GM23338 (cell line): Measurements from ENCODE around the gene COPE. TPM values are rescaled to one million over a fixed set of nuclear protein-coding genes. Genes with fewer than 3 reads are reported as not detected.

Experiments
- ATAC-seq: fragments of 200-7000 bp; cut with Tn5 transposase; 3 replicates; pipeline ENCODE4 v1.9.1; 2020
- DNase-seq: peaks from one replicate; pipeline ENCODE4 v3.0.0-alpha.2; 2015; ENCODE audit warnings: low spot score
- H2AFZ ChIP-seq: fragments of 200-600 bp; sonication (generic); 2 replicates; pipeline ENCODE4 v1.8.0; 2016; ENCODE audit warnings: antibody characterized with exemption, mild to moderate bottlenecking, moderate library complexity
- H3F3A ChIP-seq: fragments of 200-600 bp; sonication (generic); replicated peaks from 2 replicates; pipeline ENCODE4 v1.8.0; 2017; ENCODE audit warnings: antibody characterized with exemption, mixed run types, low read depth
- H3K27ac ChIP-seq: fragments of 200-600 bp; sonication (generic); 2 replicates; pipeline ENCODE4 v1.6.1; 2016; ENCODE audit warnings: low read depth
- H3K27me3 ChIP-seq: fragments of 200-600 bp; sonication (generic); 2 replicates; pipeline ENCODE4 v1.8.0; 2016; ENCODE audit warnings: mild to moderate bottlenecking, mixed run types, moderate library complexity; ENCODE audit not compliant: insufficient read depth
- H3K36me3 ChIP-seq: fragments of 200-600 bp; sonication (generic); 2 replicates; pipeline ENCODE4 v1.8.0; 2016; ENCODE audit warnings: mild to moderate bottlenecking; ENCODE audit not compliant: insufficient read depth
- H3K4me1 ChIP-seq: fragments of 200-600 bp; sonication (generic); 2 replicates; pipeline ENCODE4 v1.8.0; 2016; ENCODE audit warnings: mild to moderate bottlenecking, moderate library complexity; ENCODE audit not compliant: insufficient read depth
- H3K4me2 ChIP-seq: fragments of 200-600 bp; sonication (generic); 2 replicates; pipeline ENCODE4 v1.7.1; 2017; ENCODE audit warnings: mixed run types
- H3K4me3 ChIP-seq: fragments of 200-600 bp; sonication (generic); 2 replicates; pipeline ENCODE4 v1.6.1; 2016; ENCODE audit warnings: mixed run types
- H3K79me2 ChIP-seq: fragments of 200-600 bp; sonication (generic); replicated peaks from 2 replicates; pipeline ENCODE4 v1.8.0; 2017; ENCODE audit warnings: mild to moderate bottlenecking; ENCODE audit not compliant: insufficient read depth
- H3K9me2 ChIP-seq: fragments of 200-600 bp; sonication (generic); 2 replicates; pipeline ENCODE4 v1.8.0; 2017; ENCODE audit not compliant: insufficient read depth
- H4K20me1 ChIP-seq: fragments of 200-600 bp; sonication (generic); replicated peaks from 2 replicates; pipeline ENCODE4 v1.8.0; 2017; ENCODE audit warnings: mild to moderate bottlenecking; ENCODE audit not compliant: insufficient read depth
- H3K27ac Mint-ChIP-seq: 2 replicates; pipeline ENCODE4 v1.8.0; 2020; ENCODE audit warnings: inconsistent platforms, mild to moderate bottlenecking, moderate library complexity, mixed read lengths
- H3K27me3 Mint-ChIP-seq: 3 replicates; pipeline ENCODE4 v1.8.0; 2022; ENCODE audit warnings: low read depth, mild to moderate bottlenecking, moderate library complexity, mixed read lengths, inconsistent platforms; ENCODE audit not compliant: insufficient read depth, poor library complexity
- H3K36me3 Mint-ChIP-seq: 3 replicates; pipeline ENCODE4 v1.8.0; 2021; ENCODE audit warnings: low read depth, mild to moderate bottlenecking, inconsistent platforms, moderate library complexity, mixed read lengths
- H3K4me1 Mint-ChIP-seq: 3 replicates; pipeline ENCODE4 v1.8.0; 2020; ENCODE audit warnings: mild to moderate bottlenecking, inconsistent platforms, mixed read lengths
- H3K4me3 Mint-ChIP-seq: 3 replicates; pipeline ENCODE4 v1.8.0; 2021; ENCODE audit warnings: moderate library complexity, mild to moderate bottlenecking, inconsistent platforms, mixed read lengths
- H3K9me3 Mint-ChIP-seq: 3 replicates; pipeline ENCODE4 v1.8.0; 2020; ENCODE audit warnings: moderate library complexity, mild to moderate bottlenecking, inconsistent platforms, mixed read lengths
- EZH2 ChIP-seq: fragments of 200-600 bp; sonication (generic); IDR thresholded peaks from one replicate; pipeline ENCODE4 v1.8.0; 2017; ENCODE audit warnings: antibody characterized with exemption, mild to moderate bottlenecking, low read depth; ENCODE audit not compliant: unreplicated experiment
- EZH2phosphoT487 ChIP-seq: fragments of 200-600 bp; sonication (generic); IDR thresholded peaks from one replicate; pipeline ENCODE4 v1.8.1; 2018; ENCODE audit warnings: antibody characterized with exemption; ENCODE audit not compliant: unreplicated experiment
- POLR2AphosphoS5 ChIP-seq: IDR thresholded peaks from 2 replicates; pipeline ENCODE4 v1.6.1; 2016; ENCODE audit warnings: antibody characterized with exemption, low read depth
- STAT1 ChIP-seq: IDR thresholded peaks from one replicate; pipeline ENCODE4 v1.6.1; 2016; ENCODE audit warnings: antibody characterized with exemption; ENCODE audit not compliant: unreplicated experiment
- polyA plus RNA-seq: library from polyadenylated mRNA; unstranded; fragments of >200 nt; fragmentation: Nextera tagmentation; extraction: Ambion mirVana; gene quantifications from 2 replicates; pipeline ENCODE4 v1.2.1, GENCODE V29; 2016
- total RNA-seq: library from RNA; depleted of rRNA; stranded (reverse); fragments of >200 nt; shearing (Covaris generic); gene quantifications from 2 replicates; pipeline ENCODE4 v1.2.3, GENCODE V29; 2014
- TF ChIP-seq, protein P1 (sequence below), 2 experiments: fragments of 200-600 bp in 1 of 2; sonication (generic) in 1 of 2; conservative IDR thresholded peaks; 2 replicates each; pipeline versions ENCODE4 v1.5.1 to v1.6.1; 2016 to 2017; ENCODE audit warnings: antibody characterized with exemption in 2 of 2, low read depth in 2 of 2, mild to moderate bottlenecking in 2 of 2, moderate library complexity in 1 of 2
- TF ChIP-seq, protein P2 (sequence below): fragments of 250-450 bp; sonication (Bioruptor Pico); IDR thresholded peaks from 2 replicates; pipeline ENCODE4 v1.5.0; 2020; ENCODE audit warnings: mild to moderate bottlenecking, moderate library complexity

COPE gene
- total and polyA plus RNA-seq, 2 experiments from 2014 or later = 263 TPM

DNA sequence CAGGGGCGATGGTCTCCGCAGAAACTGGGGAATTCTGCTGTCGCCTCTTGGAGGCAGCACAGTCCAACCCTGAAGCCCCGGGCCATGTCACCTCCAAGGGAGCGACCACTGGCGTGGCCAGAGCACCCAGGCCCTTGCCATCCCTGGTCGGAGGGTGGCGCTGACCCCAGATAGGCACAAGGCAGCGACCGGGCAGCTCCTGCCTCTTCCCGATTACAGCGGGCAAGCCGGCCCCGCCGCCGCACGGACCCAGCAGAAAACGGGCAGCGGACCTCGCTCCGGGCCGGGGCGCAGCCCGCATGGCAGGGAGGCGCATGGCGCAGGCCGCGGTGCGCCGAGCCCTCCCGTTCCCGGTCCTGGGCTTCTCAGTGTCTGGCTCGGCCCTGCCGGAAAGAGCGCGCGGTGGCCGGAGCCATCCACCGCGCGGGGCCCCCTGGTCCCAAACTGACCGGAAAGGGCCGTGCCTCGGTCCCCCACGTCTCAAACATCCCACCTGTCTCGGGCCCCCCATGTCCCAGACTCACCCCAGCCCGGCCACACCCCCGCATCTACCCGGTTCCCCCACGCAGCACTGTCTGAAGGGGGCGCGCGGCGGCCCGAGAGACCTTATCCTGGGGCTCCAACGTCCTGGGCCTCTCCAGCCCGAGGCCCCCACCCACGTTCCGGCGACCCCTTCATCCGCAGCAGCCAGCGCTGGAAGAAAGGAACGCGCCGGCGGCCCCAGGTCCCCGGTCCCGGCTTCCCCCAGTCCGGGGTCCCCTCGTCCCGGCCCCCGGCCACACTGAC lies 24.0 kb downstream of the COPE start:
- peaks cover 24% of the 10 kb centered on the region for H3K27me3 ChIP-seq
- Mint-ChIP-seq H3K4me3 (peak overlapping the region; percentile 85), H3K36me3 (peaks cover 3% of the 10 kb centered on the region; the same call in 1 of the 3 replicates), H3K27ac (no peak overlapping the region), H3K4me1 (no peaks in the 10 kb centered on the region), H3K9me3 (no peaks in the 10 kb centered on the region), H3K27me3 (peaks cover 25% of the 10 kb centered on the region)
- peak; percentile 79 for DNase-seq
- H3K79me2 ChIP-seq = no peaks in the 10 kb centered on the region
- H3K36me3 ChIP-seq = no peaks in the 10 kb centered on the region; the same call in 1 of the 2 replicates
- H3K4me2 ChIP-seq = peak overlapping the region; percentile 86
- H3K4me1 ChIP-seq = no peaks in the 10 kb centered on the region; the same call in 1 of the 2 replicates
- peak overlapping the region; percentile 74 for H2AFZ ChIP-seq
- peaks cover 2% of the 10 kb centered on the region; the same call in 1 of the 2 replicates for H3F3A ChIP-seq
- ATAC-seq = peak; percentile 75
- H4K20me1 ChIP-seq = no peaks in the 10 kb centered on the region; the same call in none of the 2 replicates
- TF ChIP-seq EZH2phosphoT487 = no peak
- 0 out of 2 replicates have a peak, but pooled peaks have one; percentile 36 for TF ChIP-seq POLR2AphosphoS5
- TF ChIP-seq, protein P1, sequence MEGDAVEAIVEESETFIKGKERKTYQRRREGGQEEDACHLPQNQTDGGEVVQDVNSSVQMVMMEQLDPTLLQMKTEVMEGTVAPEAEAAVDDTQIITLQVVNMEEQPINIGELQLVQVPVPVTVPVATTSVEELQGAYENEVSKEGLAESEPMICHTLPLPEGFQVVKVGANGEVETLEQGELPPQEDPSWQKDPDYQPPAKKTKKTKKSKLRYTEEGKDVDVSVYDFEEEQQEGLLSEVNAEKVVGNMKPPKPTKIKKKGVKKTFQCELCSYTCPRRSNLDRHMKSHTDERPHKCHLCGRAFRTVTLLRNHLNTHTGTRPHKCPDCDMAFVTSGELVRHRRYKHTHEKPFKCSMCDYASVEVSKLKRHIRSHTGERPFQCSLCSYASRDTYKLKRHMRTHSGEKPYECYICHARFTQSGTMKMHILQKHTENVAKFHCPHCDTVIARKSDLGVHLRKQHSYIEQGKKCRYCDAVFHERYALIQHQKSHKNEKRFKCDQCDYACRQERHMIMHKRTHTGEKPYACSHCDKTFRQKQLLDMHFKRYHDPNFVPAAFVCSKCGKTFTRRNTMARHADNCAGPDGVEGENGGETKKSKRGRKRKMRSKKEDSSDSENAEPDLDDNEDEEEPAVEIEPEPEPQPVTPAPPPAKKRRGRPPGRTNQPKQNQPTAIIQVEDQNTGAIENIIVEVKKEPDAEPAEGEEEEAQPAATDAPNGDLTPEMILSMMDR (conservative IDR thresholded peaks at IDR 0.05; ENCODE audit: low read depth in 2 of 2) = peak; percentile 49 to 82
- H3K9me2 ChIP-seq = no peaks in the 10 kb centered on the region
- no peak overlapping the region for H3K27ac ChIP-seq
- H3K4me3 ChIP-seq = peak overlapping the region; percentile 75

DNA sequence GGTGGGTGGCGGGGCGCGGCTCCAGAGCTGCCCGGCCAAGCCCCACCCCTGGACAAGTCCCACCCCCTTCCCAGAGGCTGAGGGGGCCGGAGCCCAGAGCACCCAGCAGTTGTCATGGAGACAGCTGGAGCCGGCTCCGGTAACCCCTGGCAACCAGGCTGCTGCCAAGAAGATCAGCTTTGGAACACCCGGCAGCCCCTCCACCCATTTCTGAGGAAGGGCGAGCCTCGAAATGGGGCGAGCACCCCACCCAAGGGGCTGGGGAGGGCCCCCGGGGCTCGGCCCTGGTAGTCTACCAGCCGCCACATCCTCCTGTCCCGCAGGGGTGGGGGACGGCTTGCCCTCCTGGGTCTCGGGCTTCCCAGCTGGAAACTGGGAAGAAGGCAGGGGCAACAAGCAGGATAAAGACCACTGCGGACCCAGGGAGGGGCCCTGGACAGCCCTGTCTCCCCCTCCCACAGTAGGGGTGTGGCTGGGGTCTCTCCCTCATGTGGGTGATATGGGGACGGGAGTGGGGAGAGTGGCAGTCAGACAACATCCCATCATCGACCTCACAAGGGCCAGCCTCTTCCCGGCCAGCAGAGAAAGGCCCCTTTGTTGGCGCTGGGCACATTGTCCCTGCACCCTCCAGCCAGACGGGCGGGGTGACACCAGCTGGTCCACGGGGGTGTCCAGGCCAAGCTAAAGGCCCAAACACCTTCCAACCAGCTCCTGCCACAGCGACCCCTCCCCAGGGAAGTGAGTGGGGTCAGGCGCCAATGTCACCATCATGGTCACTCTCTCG lies 24.7 kb downstream of the COPE start:
- peak overlapping the region; percentile 86 for H3K4me2 ChIP-seq
- peaks cover 24% of the 10 kb centered on the region for H3K27me3 ChIP-seq
- Mint-ChIP-seq H3K36me3 (peaks cover 3% of the 10 kb centered on the region; the same call in 2 of the 3 replicates), H3K27me3 (peaks cover 27% of the 10 kb centered on the region), H3K9me3 (no peaks in the 10 kb centered on the region), H3K4me1 (no peaks in the 10 kb centered on the region), H3K4me3 (peak overlapping the region; percentile 85), H3K27ac (no peak overlapping the region)
- ATAC-seq (peak; percentile 33), DNase-seq (peak; percentile 68)
- no peak overlapping the region; the same call in 1 of the 2 replicates for H2AFZ ChIP-seq
- H3K36me3 ChIP-seq = no peaks in the 10 kb centered on the region; the same call in 1 of the 2 replicates
- no peaks in the 10 kb centered on the region; the same call in 1 of the 2 replicates for H3K4me1 ChIP-seq
- H3K79me2 ChIP-seq = no peaks in the 10 kb centered on the region
- peak overlapping the region; percentile 75 for H3K4me3 ChIP-seq
- H4K20me1 ChIP-seq = no peaks in the 10 kb centered on the region; the same call in none of the 2 replicates
- H3K9me2 ChIP-seq = no peaks in the 10 kb centered on the region
- H3K27ac ChIP-seq = no peak overlapping the region
- TF ChIP-seq EZH2 = no peak
- TF ChIP-seq, protein P2, sequence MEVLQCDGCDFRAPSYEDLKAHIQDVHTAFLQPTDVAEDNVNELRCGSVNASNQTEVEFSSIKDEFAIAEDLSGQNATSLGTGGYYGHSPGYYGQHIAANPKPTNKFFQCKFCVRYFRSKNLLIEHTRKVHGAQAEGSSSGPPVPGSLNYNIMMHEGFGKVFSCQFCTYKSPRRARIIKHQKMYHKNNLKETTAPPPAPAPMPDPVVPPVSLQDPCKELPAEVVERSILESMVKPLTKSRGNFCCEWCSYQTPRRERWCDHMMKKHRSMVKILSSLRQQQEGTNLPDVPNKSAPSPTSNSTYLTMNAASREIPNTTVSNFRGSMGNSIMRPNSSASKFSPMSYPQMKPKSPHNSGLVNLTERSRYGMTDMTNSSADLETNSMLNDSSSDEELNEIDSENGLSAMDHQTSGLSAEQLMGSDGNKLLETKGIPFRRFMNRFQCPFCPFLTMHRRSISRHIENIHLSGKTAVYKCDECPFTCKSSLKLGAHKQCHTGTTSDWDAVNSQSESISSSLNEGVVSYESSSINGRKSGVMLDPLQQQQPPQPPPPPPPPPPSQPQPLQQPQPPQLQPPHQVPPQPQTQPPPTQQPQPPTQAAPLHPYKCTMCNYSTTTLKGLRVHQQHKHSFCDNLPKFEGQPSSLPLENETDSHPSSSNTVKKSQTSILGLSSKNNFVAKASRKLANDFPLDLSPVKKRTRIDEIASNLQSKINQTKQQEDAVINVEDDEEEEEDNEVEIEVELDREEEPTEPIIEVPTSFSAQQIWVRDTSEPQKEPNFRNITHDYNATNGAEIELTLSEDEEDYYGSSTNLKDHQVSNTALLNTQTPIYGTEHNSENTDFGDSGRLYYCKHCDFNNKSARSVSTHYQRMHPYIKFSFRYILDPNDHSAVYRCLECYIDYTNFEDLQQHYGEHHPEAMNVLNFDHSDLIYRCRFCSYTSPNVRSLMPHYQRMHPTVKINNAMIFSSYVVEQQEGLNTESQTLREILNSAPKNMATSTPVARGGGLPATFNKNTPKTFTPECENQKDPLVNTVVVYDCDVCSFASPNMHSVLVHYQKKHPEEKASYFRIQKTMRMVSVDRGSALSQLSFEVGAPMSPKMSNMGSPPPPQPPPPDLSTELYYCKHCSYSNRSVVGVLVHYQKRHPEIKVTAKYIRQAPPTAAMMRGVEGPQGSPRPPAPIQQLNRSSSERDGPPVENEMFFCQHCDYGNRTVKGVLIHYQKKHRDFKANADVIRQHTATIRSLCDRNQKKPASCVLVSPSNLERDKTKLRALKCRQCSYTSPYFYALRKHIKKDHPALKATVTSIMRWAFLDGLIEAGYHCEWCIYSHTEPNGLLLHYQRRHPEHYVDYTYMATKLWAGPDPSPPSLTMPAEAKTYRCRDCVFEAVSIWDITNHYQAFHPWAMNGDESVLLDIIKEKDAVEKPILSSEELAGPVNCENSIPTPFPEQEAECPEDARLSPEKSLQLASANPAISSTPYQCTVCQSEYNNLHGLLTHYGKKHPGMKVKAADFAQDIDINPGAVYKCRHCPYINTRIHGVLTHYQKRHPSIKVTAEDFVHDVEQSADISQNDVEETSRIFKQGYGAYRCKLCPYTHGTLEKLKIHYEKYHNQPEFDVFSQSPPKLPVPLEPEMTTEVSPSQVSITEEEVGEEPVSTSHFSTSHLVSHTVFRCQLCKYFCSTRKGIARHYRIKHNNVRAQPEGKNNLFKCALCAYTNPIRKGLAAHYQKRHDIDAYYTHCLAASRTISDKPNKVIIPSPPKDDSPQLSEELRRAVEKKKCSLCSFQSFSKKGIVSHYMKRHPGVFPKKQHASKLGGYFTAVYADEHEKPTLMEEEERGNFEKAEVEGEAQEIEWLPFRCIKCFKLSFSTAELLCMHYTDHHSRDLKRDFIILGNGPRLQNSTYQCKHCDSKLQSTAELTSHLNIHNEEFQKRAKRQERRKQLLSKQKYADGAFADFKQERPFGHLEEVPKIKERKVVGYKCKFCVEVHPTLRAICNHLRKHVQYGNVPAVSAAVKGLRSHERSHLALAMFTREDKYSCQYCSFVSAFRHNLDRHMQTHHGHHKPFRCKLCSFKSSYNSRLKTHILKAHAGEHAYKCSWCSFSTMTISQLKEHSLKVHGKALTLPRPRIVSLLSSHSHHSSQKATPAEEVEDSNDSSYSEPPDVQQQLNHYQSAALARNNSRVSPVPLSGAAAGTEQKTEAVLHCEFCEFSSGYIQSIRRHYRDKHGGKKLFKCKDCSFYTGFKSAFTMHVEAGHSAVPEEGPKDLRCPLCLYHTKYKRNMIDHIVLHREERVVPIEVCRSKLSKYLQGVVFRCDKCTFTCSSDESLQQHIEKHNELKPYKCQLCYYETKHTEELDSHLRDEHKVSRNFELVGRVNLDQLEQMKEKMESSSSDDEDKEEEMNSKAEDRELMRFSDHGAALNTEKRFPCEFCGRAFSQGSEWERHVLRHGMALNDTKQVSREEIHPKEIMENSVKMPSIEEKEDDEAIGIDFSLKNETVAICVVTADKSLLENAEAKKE (CRISPR knock-in tag) = no peak
- no peak for TF ChIP-seq STAT1
- peaks cover 2% of the 10 kb centered on the region; the same call in 1 of the 2 replicates for H3F3A ChIP-seq
